ENCODE data around the gene CERS6. TPM values are rescaled to one million over a fixed set of nuclear protein-coding genes. Genes with fewer than 3 reads are reported as not detected.
A peak's percentile ranks its signal among the peaks of the same experiment; 100 is the strongest.

The CERS6 gene
- total RNA-seq, 3 donors from 2014 or later: 36.4 to 46.4 (median 44.8) TPM

GRCh38 chr2:168796090-168796577 is 340.1 kb downstream of the CERS6 start:
- H3K27ac ChIP-seq: peak overlapping the region in 1 of 2 donors; percentile 69
- H3K36me3 ChIP-seq: no peaks in the 10 kb centered on the region
- no peak overlapping the region for H3K4me3 ChIP-seq
- no peaks in the 10 kb centered on the region for H3K9me3 ChIP-seq
- H3K4me1 ChIP-seq: no peaks in the 10 kb centered on the region
- TF ChIP-seq CTCF (IDR thresholded peaks at IDR 0.05) (no peak), POLR2A (IDR thresholded peaks at IDR 0.05) (no peak), POLR2AphosphoS5 (IDR thresholded peaks at IDR 0.05) (no peak)
- no peaks in the 10 kb centered on the region for H3K27me3 ChIP-seq
- intact Hi-C loops (cut with DNase I; ENCODE audit: low total_unique reads): no loop called here
- no peak for DNase-seq (ENCODE audit: low spot score in 2 of 2)

- Histone ChIP-seq H3K36me3 (no peaks in the 10 kb centered on the region), H3K9me3 (no peaks in the 10 kb centered on the region), H3K4me3 (no peak overlapping the region), H3K27ac (peak overlapping the region in 1 of 2 donors; percentile 69), H3K27me3 (no peaks in the 10 kb centered on the region), H3K4me1 (no peaks in the 10 kb centered on the region)
- intact Hi-C loops (cut with DNase I; ENCODE audit: low total_unique reads): no loop called here
- no peak for DNase-seq (ENCODE audit: low spot score in 2 of 2)
- TF ChIP-seq POLR2AphosphoS5 (IDR thresholded peaks at IDR 0.05) (peak in 1 of 3 donors; percentile 44), POLR2A (IDR thresholded peaks at IDR 0.05) (no peak), CTCF (IDR thresholded peaks at IDR 0.05) (no peak)
These were observed 340.7 kb downstream of the CERS6 start for GRCh38 chr2:168796583-168797285.

GRCh38 chr2:168797286-168797655 is 341.2 kb downstream of the CERS6 start:
- Histone ChIP-seq H3K27me3 (no peaks in the 10 kb centered on the region), H3K4me1 (no peaks in the 10 kb centered on the region), H3K4me3 (no peak overlapping the region), H3K9me3 (no peaks in the 10 kb centered on the region), H3K27ac (no peak overlapping the region), H3K36me3 (no peaks in the 10 kb centered on the region)
- intact Hi-C loops (cut with DNase I; ENCODE audit: low total_unique reads): no loop called here
- DNase-seq (ENCODE audit: low spot score in 2 of 2): no peak
- TF ChIP-seq CTCF (IDR thresholded peaks at IDR 0.05): no peak
- no peak for TF ChIP-seq POLR2AphosphoS5 (IDR thresholded peaks at IDR 0.05)
- no peak for TF ChIP-seq POLR2A (IDR thresholded peaks at IDR 0.05)

- H3K4me1 ChIP-seq: no peaks in the 10 kb centered on the region
- no peaks in the 10 kb centered on the region for H3K27me3 ChIP-seq
- H3K9me3 ChIP-seq: no peaks in the 10 kb centered on the region
- no peak overlapping the region for H3K27ac ChIP-seq
- DNase-seq (ENCODE audit: low spot score in 2 of 2): no peak
- no peak overlapping the region for H3K4me3 ChIP-seq
- intact Hi-C loops (cut with DNase I; ENCODE audit: low total_unique reads): no loop called here
- TF ChIP-seq CTCF (IDR thresholded peaks at IDR 0.05) (no peak), POLR2A (IDR thresholded peaks at IDR 0.05) (no peak), POLR2AphosphoS5 (IDR thresholded peaks at IDR 0.05) (no peak)
- no peaks in the 10 kb centered on the region for H3K36me3 ChIP-seq
These were observed 342.2 kb downstream of the CERS6 start for GRCh38 chr2:168798076-168798887.

GRCh38 chr2:168798888-168799410 is 342.9 kb downstream of the CERS6 start:
- Histone ChIP-seq H3K9me3 (no peaks in the 10 kb centered on the region), H3K4me1 (no peaks in the 10 kb centered on the region), H3K36me3 (no peaks in the 10 kb centered on the region), H3K27me3 (no peaks in the 10 kb centered on the region), H3K4me3 (no peak overlapping the region), H3K27ac (no peak overlapping the region)
- intact Hi-C loops (cut with DNase I; ENCODE audit: low total_unique reads): no loop called here
- DNase-seq (ENCODE audit: low spot score in 2 of 2): no peak
- TF ChIP-seq POLR2A (IDR thresholded peaks at IDR 0.05) (no peak), CTCF (IDR thresholded peaks at IDR 0.05) (no peak), POLR2AphosphoS5 (IDR thresholded peaks at IDR 0.05) (no peak)

All from breast epithelium (tissue), 4 donors.